Measurements from ENCODE around the gene RAP2B. TPM values are rescaled to one million over a fixed set of nuclear protein-coding genes. Genes with fewer than 3 reads are reported as not detected.
"Not testable (repeated sequence)": the region's sequence is repeated elsewhere in the genome, so short reads cannot be mapped to it uniquely, and the experiment has no call there.

RAP2B gene
- total RNA-seq: 1 to 10 TPM; 6.6 to 6.9 TPM
- long read RNA-seq, full-length matches to known transcripts: 7 of 7 reads
- long read RNA-seq, partial matches to known transcripts: 0 of 7 reads
- long read RNA-seq, other reads (novel, unspliced or antisense): 0 of 7 reads

DNA sequence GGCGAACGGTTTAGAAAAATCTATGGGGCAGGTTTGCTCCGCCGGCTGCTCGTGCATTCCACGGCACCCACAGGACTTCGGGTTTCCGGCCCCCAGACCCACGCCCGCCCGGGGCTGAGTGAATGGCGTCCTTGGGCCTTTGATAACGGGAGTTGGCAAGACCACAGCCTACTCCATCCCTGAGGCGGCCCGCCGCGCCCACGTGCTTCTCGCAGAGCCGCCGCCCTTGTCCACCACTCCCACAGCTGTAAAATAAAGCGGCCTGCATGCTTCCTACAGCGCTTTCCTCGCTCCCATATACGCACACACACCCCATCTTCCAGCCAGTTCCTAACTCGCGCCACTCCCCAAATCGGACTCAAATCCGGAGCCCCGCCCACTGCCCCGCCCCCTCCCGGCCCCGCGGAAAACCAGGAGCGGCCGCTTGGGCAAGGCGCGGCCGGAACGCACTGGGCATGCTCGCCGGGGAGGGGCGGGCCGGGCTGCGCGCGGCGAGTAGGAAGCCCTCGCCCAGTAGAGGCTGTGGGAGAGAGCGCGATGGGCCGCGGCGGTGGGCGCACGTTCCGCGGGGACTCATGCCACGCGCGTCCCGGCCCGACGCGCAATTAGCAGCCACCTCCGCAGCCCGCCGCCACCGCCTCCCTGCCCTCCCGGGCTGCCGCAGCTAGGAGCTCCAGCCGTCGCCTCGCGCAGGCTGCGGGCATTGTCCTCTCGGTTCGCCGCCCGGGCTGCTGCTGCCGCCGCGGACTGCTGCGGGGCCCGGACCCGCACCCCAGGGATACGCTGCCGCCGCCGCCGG is at the start of gene RAP2B:
Gene RAP2B (plus strand): TSS at position 513 of the 799 bp plus-strand sequence. CDS start 468 bp downstream, outside the sequence.
- DNase-seq (peak; percentile 97), ATAC-seq (peak; percentile 91 to 92)
- intact Hi-C loops (cut with DNase I): loop anchor here in 1 of 2 donors (5.0 kb wide), 1 partner anchor 120 kb away; no protein-coding TSS in a partner anchor

DNA sequence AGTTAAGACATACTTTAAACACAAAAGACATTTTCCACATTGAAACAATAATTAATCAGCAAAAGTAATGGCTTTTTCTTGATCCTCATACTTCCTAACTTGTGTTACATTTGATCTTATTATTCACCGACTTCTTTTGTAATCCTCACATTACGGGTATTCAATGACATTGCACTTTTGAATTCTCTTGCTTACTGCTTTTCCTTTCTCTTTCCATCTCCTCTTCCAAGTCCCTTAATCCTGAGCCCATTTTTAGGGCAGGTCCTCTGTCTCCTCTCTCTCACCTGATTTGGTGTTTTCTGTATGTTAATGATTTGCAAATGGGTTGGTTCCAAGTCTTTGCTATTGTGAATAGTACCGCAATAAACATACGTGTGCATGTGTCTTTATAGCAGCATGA is 48.5 kb upstream of the RAP2B start:
- ATAC-seq (no peak), DNase-seq (no peak)
- intact Hi-C loops (cut with DNase I): no loop called here

DNA sequence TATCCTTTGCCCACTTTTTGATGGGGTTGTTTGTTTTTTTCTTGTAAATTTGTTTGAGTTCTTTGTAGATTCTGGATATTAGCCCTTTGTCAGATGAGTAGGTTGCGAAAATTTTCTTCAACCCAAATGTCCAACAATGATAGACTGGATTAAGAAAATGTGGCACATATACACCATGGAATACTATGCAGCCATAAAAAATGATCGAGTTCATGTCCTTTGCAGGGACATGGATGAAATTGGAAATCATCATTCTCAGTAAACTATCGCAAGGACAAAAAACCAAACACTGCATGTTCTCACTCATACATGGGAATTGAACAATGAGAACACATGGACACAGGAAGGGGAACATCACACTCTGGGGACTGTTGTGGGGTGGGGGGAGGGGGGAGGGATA is 47.8 kb upstream of the RAP2B start:
- DNase-seq; ATAC-seq; intact Hi-C loops (cut with DNase I): not testable (repeated sequence)

DNA sequence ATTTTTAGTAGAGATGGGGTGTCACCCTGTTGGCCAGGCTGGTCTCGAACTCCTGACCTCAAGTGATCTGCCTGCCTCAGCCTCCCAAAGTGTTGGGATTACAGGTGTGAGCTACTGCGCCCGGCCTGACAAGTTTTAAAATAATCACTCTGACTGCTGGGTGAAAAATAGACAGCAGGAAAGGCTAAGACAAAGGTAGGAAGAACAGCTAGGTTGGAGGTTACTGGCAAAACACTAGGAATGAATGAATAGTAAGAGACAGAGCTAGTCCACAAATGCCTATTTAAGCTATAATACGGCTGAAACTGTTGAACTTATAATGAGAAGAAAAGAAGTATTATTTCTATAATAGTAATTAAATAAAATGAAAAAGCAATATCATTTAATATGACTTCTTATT is 46.7 kb upstream of the RAP2B start:
- ATAC-seq: no peak
- intact Hi-C loops (cut with DNase I): no loop called here

DNA sequence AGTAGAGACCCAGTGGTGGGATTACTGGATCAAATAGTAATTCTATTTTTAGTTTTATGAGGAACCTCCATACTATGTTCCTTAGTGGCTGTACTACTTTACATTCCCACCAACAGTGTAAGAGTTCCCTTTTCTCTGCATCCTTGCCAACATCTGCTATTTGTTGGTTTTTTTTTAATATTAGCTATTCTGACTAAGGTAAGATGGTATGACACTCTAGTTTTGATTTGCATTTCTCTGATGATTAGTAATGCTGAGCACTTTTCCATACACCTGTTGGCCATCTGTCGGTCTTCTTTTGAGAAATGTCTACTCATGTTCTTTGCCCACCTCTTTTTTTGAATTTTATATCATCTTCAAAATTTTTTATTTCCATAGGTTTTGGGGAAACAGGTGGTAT is 34.2 kb upstream of the RAP2B start:
- intact Hi-C loops (cut with DNase I): no loop called here
- ATAC-seq: no peak
- DNase-seq: no peak

More for the DNA sequence above, 46.7 kb upstream of the RAP2B start:
- DNase-seq: no peak

DNA sequence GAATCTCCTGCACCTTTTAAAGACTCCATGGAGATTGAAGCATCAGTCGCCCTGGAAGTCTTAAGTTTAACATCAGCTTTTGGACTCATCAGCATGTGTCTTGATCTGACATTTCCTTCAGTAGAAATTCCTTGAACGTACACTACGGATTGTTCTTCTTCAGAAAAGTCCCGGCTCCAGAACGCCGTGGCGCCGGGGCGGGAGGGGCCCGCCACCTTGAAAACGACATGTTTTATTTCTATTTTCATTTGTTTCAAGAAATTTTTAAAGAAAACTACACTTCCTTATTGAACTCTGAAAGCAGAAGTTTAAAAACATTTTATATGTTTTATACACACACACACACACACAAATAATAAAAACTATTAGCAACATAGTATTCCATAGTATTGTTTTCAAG is 32.6 kb upstream of the RAP2B start:
- intact Hi-C loops (cut with DNase I): no loop called here
- DNase-seq: no peak
- no peak for ATAC-seq

DNA sequence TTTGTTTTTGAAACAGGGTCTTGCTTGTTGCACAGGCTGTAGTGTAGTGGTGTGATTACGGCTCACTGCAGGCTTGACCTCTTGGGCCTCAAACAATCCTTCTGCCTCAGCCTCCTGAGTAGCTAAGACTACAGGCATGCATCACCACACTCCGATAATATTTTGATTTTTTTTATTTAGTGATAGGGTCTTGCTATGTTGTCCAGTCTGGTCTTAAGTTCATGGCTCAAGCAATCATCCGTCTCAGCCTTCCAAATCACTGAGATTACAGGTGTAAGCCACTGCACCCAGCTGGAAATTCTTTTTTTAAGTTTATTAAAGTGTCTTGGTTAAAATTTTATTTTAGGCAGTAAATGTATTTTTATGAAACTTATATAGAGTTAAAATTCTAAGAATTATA is 32.2 kb upstream of the RAP2B start:
- no peak for DNase-seq
- ATAC-seq: no peak
- intact Hi-C loops (cut with DNase I): no loop called here

DNA sequence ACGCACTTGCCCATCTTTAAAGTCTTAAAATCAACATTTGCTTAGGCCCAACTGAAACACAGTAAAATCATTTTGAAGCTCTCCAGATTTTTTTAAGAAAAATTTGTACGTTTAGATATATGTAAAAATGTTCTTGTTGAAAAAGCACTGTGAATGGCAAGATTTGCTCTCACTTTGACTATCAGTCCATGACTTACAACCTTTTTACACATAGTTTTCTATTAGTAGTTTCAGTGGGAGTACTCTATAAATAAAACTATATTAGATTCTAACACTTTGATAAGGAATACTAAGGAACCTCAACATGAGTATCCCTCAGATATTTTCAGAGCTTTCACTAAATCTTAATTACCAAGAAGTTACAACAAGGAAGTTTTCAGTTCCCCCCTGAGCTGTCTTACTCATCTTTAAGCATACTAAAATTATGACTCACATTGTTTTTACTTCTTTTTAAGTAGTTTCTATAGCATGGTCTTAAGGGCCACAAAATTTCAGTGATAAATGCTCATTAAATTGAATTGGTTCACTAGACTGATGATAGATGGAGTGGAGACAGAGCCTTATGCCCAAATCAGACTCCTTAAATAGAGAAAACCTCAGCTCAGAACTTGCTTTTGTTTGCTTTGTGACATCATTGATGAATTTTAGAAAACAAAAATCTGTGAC is 31.6 kb upstream of the RAP2B start:
- intact Hi-C loops (cut with DNase I): no loop called here
- DNase-seq (no peak), ATAC-seq (peak in 1 of 2 donors; percentile 63)

DNA sequence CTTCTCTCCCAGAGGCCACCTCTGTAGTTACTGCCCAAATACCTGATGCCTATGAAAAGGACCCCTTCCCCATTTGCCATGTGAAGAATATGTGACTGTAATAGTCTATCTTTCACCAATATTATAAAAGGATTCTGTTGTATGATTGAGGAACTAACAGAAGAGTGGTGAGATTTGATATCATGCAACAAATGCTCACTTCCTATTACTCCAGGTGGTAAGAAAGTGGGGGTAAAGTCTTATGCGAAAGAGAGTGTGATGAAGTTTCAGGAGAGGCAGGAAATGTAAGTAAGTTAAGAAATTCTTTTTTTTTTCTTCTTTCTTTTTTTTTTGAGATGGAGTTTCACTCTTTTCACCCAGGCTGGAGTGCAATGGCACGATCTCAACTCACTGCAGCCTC is 24.4 kb upstream of the RAP2B start:
- ATAC-seq (no peak), DNase-seq (no peak)
- intact Hi-C loops (cut with DNase I): no loop called here

DNA sequence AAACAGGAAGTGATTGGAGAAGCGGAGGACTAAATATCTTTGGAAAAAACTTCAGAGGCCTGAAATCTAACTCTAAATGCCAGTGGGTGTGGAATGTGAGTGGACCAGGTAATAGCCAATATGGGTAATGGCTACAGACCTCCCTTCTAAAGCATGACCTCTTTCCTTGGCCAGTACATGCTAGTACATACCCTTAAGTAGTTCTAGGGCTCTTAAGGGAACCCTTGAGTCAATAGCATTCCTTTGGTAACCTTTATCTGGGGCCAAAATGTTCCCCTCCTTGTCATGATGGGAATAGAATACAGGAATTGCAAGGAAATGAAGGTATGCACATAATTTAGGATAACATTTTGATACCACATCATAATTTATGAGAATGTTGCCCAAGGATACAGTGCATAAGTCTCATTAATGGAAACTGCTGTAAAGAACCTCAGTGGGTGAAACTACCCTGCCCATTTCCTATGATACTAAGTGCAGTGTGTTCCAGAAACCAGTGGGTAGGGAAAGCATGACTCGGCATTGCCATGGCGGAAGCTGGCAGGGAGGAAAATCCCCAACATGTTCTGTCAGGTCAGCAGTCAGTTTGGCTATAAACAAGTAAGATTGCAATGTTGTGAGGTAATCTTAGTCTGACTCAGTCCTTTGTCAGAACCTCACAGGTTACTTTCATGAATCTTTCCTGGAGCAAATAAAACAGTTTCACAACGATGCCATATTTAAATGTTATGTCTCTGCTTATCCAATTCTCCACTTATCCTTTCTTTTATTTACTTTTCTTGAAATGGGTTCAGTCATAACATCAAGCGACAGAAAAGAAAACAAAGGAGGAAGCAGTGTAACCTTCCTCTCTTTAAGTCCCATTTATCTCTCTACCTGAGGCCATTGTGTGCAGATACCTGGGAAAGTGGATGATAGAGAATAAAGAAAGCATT is 23.5 kb upstream of the RAP2B start:
- DNase-seq: peak; percentile 49
- peak; percentile 50 to 98 for ATAC-seq

DNA sequence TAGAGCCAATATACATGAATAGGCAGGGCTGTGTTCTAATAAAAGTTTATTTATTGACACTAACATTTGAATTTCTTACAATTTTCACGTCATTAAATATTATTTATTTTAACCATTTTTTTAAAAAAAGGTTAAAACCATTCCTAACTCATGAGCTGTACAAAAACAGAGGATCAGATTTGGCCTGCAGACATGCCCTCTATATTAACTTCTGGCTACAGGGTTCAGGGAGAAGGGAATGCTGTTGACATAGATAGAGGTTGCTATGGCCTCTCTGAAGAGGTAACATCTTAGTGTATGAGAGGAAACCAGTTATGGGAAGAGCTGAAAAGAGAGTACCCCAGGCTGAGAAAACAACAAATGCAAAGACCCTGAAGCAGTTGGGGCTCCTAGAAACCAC is 19.1 kb upstream of the RAP2B start:
- no peak for DNase-seq
- no peak for ATAC-seq
- intact Hi-C loops (cut with DNase I): no loop called here

More for the DNA sequence above, 23.5 kb upstream of the RAP2B start:
- intact Hi-C loops (cut with DNase I): no loop called here

DNA sequence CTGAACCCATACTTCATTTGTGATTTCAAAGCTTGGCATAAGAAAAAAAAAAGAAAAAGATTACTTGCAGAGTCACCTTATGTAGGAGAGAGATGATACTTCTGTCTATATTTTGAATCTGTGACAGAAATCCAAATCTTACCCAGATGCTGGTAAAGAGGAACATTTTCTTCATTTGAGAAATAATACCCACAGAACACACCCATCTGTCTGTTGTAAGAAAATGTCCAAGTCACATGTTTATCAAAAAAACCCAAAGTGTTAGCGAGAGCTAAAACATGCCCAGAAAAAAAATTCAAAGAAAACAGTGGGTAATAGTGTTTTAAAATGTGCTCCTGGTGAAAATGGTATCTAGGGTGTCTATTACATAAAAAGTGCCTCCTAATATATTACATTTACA is 18.0 kb upstream of the RAP2B start:
- no peak for ATAC-seq
- intact Hi-C loops (cut with DNase I): no loop called here
- DNase-seq: no peak

DNA sequence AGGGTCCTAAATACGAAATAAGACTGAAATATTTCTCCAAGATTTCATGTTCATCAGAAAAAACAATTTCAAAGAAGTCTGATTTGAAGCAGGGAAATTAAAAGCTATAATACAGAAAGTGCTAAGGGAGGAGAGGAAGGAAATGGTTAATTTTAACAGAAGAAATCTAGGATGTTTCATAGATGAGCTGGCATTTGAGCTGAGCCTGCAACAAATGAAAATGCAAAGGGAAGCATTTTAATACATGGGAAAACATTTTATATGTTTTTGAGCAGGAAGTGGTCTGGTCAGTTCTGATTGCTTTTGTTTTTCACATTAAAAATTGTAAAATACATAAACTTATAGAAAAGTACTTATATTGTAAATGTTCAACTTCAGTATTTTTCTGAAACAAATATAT is 17.2 kb upstream of the RAP2B start:
- DNase-seq: no peak
- intact Hi-C loops (cut with DNase I): no loop called here
- ATAC-seq: no peak

DNA sequence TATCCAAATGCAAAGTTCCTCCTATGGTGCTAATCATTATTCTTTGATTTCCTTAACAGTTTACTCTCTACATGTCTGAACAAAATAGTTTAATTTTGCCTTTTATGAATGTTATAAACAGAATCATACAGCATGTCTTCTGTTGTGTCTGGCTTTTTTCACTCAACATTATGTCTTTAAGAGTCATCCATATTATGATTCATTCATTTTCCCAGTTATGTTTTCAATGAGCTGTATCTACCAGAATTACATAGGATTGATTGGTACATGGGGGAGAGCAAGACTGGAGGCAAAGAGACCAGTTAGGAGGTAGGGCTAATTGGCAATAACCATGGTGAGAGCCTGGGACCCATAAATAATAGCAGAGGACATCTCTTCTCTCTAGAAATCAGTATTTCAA is 16.6 kb upstream of the RAP2B start:
- intact Hi-C loops (cut with DNase I): no loop called here
- ATAC-seq (no peak), DNase-seq (no peak)

DNA sequence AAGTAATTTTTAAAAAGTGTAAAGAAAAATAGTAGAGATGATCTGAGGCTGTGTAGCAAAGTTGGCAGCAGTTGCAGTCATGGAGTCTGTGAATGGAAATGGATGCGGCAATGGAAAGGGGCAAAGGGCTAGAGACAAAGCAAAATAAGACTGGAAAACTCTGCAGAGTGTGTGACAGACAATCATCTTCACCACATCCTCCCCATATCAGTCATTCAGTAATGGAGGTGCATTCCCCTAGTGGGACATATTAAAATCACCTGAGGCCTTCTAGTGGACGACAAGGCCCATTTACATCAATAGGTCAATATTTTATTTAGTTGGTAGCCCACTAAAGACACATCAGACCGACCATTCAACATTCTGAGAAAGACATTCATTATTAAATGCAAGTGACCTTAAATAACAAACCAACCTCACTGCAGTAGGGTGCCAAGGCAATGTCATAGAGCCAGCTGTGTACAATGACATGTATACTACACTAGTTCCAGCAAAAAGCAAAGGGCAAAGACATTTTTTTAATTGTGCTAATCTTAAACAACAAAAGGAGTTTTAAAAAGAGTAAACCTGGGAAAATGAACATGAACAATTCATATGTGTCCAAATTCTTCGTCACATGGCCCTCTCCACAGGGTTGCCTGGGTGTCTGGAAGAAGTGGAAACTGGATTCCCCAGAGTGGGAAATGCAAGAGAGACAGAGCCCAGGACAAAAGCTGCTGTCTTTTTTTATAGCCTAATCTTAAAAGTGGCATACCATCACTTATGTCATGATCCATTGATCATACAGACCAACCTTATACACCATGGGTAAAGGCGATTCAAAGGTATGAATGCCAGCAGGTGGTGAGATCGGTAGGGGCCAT is 15.6 kb upstream of the RAP2B start:
- ATAC-seq (no peak), DNase-seq (no peak)
- intact Hi-C loops (cut with DNase I): no loop called here

DNA sequence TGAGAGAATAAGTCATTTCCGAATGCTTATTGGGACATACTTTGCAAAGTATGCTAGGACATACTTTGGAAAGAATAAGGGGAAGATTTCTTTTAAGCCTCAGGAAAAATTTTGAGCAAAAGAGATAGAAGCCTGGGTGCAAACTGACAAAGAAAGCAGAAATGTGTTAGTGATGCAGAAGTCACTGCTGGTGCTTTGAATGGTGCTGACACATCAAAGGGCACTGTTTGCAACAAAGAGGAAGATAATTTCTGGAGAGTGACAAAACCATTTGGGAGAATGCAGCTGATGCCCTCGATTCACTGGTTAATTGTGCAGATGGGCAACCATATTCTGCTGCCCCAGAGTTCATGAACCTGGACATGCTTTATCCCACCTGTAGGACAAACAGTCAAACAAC is 11.0 kb upstream of the RAP2B start:
- intact Hi-C loops (cut with DNase I): no loop called here
- ATAC-seq (no peak), DNase-seq (no peak)

DNA sequence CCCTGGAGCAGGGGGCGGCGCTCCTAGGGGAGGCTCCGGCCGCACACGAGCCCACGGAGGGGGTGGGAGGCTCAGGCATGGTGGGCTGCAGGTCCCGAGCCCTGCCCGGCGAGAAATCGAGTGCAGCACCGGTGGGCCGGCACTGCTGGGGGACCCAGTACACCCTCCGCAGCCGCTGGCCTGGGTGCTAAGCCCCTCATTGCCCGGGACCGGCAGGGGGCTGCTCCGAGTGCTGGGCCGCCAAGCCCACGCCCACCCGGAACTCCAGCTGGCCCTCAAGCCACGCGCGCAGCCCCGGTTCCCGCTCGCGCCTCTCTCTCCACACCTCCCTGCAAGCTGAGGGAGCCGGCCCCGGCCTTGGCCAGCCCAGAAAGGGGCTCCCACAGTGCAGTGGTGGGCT is 6.2 kb upstream of the RAP2B start:
- DNase-seq; ATAC-seq; intact Hi-C loops (cut with DNase I): not testable (repeated sequence)

DNA sequence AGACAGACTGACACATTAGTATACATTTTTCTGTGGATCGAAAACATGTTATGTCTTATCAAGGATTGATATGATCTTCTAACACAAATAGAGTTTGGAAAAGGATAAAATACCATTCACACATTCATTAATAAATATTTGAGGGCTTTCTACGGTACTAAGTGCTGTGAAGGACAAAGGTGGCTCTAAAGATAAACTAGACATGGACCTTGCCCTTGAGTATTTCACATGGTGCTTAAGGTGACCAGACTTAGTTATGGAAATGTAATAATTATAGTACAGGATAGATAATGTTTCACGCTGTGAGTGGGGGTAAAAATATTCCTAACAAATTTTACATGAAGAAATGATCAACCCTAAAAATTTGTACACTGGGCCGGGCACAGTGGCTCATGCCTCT is 3.8 kb upstream of the RAP2B start:
- ATAC-seq: no peak
- intact Hi-C loops (cut with DNase I): no loop called here
- DNase-seq: no peak
